ENCODE data around the gene E2F2.
A peak's percentile ranks its signal among the peaks of the same experiment; 100 is the strongest.

The E2F2 gene

DNA sequence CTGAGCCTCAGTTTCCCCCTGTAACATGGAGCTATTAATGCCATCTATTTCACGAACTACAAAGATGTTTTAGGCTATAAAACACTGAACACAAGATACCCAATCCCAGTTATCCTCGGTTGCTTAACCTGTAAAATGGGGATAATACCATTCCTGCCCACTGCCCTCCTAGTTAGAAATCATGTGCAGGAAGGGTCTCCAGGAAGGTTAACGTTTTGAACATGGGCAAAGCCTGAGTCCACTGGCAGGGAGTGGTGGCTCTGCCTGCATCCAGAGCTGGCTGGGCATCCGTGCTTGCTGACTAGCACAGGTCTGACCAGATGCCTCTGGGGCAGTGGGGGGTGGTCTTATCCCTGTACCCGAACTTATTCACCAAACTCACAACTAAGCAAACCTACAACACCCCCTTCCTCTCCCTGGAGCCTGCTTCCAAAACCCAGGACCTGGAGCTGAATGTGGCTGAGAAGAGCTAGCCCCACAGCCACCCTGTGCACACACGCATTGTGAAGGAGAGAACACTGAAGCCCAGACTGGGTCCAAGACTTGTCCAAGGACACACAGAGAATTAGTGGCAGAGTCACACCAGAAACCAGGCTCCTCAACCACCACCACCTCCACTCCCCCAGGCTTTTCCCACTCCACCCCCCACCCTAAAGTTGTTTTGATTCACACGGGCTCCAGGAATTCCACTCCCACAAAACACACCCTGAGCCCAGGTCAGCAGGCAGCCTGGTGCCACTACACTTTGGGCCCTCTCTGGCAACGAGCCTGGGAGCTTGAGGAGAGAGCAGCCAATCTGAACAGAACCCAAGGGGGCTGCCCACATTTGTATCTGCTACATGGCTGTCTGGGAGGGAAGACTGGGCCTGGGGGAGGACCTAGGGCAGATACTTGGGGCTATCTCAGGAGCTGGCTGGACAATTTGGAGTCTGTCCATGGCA lies 1.6 kb downstream of the E2F2 start:
- no peak for DNase-seq (ENCODE audit: low spot score)
- TF ChIP-seq CTCF (IDR thresholded peaks at IDR 0.05; ENCODE audit: extremely low read depth, missing control alignments) = no peak

GRCh38 chr1:23528250-23528978 lies 2.6 kb downstream of the E2F2 start:
- no peak for TF ChIP-seq CTCF (IDR thresholded peaks at IDR 0.05; ENCODE audit: extremely low read depth, missing control alignments)
- DNase-seq (ENCODE audit: low spot score) = peak; percentile 67

DNA sequence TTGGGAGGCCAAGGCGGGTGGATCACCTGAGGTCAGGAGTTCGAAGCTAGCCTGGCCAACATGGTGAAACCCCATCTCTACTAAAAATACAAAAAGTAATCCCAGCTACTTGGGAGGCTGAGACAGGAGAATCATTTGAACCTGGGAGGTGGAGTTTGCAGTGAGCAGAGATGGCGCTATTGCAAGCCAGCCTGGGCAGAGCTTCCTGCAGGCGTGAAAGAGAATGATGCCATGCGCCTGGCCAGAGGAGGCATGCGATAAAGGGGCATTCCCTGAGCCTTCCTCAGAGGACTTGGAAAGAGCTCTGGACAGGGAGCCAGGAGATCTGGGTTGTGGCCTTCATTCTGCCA lies 3.2 kb downstream of the E2F2 start:
- TF ChIP-seq CTCF (IDR thresholded peaks at IDR 0.05; ENCODE audit: extremely low read depth, missing control alignments) = no peak
- DNase-seq (ENCODE audit: low spot score) = no peak

DNA sequence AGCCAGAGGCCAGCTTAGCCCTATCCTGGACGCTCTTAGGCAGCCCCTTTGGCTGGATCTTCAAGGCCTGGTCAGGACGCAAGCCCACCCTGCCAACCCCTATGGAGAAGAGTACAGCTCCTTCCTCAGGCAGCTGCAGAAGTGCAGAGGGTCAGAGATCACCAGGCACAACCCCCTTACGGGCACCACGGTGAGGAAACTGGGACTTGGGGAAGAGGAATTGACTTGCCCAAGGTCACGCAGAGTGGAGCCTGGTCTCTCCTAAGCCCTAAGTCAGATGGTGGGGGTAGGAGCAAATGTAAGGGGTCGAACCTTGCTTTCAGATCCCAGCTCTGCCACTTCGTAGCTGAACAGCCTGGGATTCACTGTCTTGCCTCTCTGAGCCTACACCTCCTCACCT lies 3.7 kb downstream of the E2F2 start:
- no peak for DNase-seq (ENCODE audit: low spot score)
- no peak for TF ChIP-seq CTCF (IDR thresholded peaks at IDR 0.05; ENCODE audit: extremely low read depth, missing control alignments)

GRCh38 chr1:23526329-23527041 lies 4.5 kb downstream of the E2F2 start:
- no peak for TF ChIP-seq CTCF (IDR thresholded peaks at IDR 0.05; ENCODE audit: extremely low read depth, missing control alignments)
- DNase-seq (ENCODE audit: low spot score) = no peak

DNA sequence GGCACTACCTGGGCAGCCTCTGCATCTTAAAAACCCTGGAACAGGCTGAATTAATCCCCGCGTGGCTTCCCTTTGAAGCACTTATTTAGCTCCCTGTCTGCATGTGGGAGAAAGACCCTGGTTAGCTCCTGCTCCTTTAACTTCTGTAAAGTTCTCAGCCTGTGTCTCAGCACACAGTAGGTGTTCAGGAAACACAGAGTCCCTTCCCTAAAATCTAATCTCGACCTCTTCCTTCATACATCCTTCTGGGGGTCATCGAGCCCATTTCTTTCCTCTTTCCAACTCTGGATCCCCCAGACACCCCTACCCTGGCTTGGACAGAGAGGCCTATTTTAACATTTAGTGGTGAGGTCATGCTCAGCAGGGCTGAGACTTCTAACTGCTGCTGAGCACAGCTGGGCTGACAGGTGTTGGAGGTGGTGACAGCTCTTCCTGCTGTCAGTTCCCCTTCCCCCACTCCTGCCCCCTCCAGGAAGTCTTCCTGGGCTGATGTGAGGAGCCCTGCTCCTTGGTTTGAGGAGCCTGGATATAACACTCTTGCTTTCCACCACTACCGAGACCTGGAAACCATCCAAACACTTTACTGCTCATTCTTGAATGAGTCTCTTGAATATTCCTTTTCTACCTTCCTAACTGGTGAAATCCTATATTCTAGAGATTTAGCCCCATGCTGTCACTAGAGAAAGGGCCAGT lies 5.3 kb downstream of the E2F2 start:
- DNase-seq (ENCODE audit: low spot score) = peak; percentile 63
- no peak for TF ChIP-seq CTCF (IDR thresholded peaks at IDR 0.05; ENCODE audit: extremely low read depth, missing control alignments)
